H1 (cell line): Measurements from ENCODE around the gene MCFD2. TPM values are rescaled to one million over a fixed set of nuclear protein-coding genes. Genes with fewer than 3 reads are reported as not detected.
A peak's percentile ranks its signal among the peaks of the same experiment; 100 is the strongest.

ENCODE experiments used
- CTCF ChIA-PET: fragments of 300-600 bp; sonication (Branson Sonifier 250); formaldehyde crosslinking; loops from one replicate; lab custom pipeline; 2021; ENCODE audit not compliant: partially characterized antibody; lab: Charles Lee
- POLR2A ChIA-PET: fragments of 300-600 bp; sonication (Branson Sonifier 250); formaldehyde crosslinking; loops from one replicate; lab custom pipeline; 2021; ENCODE audit warnings: inconsistent platforms; ENCODE audit not compliant: partially characterized antibody; lab: Charles Lee
- DNase-seq, 2 experiments: peaks; one replicate each; pipeline versions ENCODE4 v3.0.0 to v3.0.0-alpha.2; 2010 to 2022; ENCODE audit warnings: low spot score in 2 of 2, low read depth in 1 of 2, mixed read lengths in 1 of 2
- FAIRE-seq: peaks from 2 replicates; lab custom pipeline; 2011; peaks lifted over from hg19 to GRCh38; lab: Jason Lieb, UNC
- H2AFZ ChIP-seq: 2 replicates; pipeline ENCODE4 v1.8.1; 2012; ENCODE audit warnings: low read length, inconsistent platforms
- H2AK5ac ChIP-seq: 2 replicates; pipeline ENCODE4 v1.6.1; 2013; ENCODE audit warnings: low read depth, low read length
- H2BK120ac ChIP-seq: replicated peaks from 2 replicates; pipeline ENCODE3; 2013; ENCODE audit warnings: low read depth, low read length, inconsistent platforms
- H2BK12ac ChIP-seq: 2 replicates; pipeline ENCODE4 v1.6.1; 2013; ENCODE audit warnings: low read depth, low read length
- H2BK15ac ChIP-seq: 2 replicates; pipeline ENCODE4 v1.6.1; 2013; ENCODE audit warnings: low read length
- H2BK20ac ChIP-seq: 2 replicates; pipeline ENCODE4 v1.6.1; 2013; ENCODE audit warnings: low read length
- H2BK5ac ChIP-seq: 2 replicates; pipeline ENCODE4 v1.6.1; 2013; ENCODE audit warnings: low read depth, low read length
- H3K14ac ChIP-seq: 2 replicates; pipeline ENCODE4 v1.6.1; 2013; ENCODE audit warnings: inconsistent platforms; ENCODE audit not compliant: insufficient read length
- H3K18ac ChIP-seq: 2 replicates; pipeline ENCODE4 v1.6.1; 2013; ENCODE audit warnings: low read length; ENCODE audit errors: extremely low read depth
- H3K23ac ChIP-seq: 2 replicates; pipeline ENCODE4 v1.6.1; 2013; ENCODE audit warnings: inconsistent platforms; ENCODE audit not compliant: insufficient read length
- H3K23me2 ChIP-seq: 2 replicates; pipeline ENCODE4 v1.6.1; 2013; ENCODE audit warnings: low read depth, low read length
- H3K27ac ChIP-seq: 2 replicates; pipeline ENCODE4 v1.6.1; 2011; ENCODE audit warnings: low read depth, low read length, inconsistent platforms
- H3K27me3 ChIP-seq, 4 experiments: replicated peaks in 1 of 4; 1 replicate in 1 of 4; 2 replicates in 3 of 4; pipeline versions ENCODE4 v1.6.1 to v1.8.1; 2011 to 2013; ENCODE audit warnings: low read length in 3 of 4, mild to moderate bottlenecking in 3 of 4, inconsistent platforms in 2 of 4, mixed read lengths in 2 of 4, moderate library complexity in 1 of 4; ENCODE audit not compliant: control insufficient read depth in 3 of 4, insufficient read depth in 3 of 4; ENCODE audit errors: extremely low read depth in 1 of 4
- H3K36me3 ChIP-seq, 4 experiments: 2 replicates each; pipeline versions ENCODE4 v1.6.1 to v1.8.1; 2011 to 2013; ENCODE audit warnings: mild to moderate bottlenecking in 4 of 4, low read length in 3 of 4, moderate library complexity in 2 of 4, control low read depth in 1 of 4, inconsistent platforms in 1 of 4; ENCODE audit not compliant: insufficient read depth in 4 of 4, control insufficient read depth in 2 of 4
- H3K4ac ChIP-seq: replicated peaks from 2 replicates; pipeline ENCODE3; 2013; ENCODE audit warnings: low read length, low read depth, mixed read lengths, inconsistent platforms; ENCODE audit not compliant: insufficient read length
- H3K4me1 ChIP-seq, 4 experiments: replicated peaks in 1 of 4; 1 replicate in 1 of 4; 2 replicates in 3 of 4; pipeline versions ENCODE4 v1.6.1 to v1.8.1; 2011 to 2013; ENCODE audit warnings: low read length in 3 of 4, inconsistent platforms in 2 of 4, mixed read lengths in 1 of 4; ENCODE audit not compliant: insufficient read depth in 4 of 4, control insufficient read depth in 3 of 4
- H3K4me2 ChIP-seq, 2 experiments: 2 replicates each; pipeline versions ENCODE4 v1.6.1 to v1.8.1; 2011 to 2013; ENCODE audit warnings: low read depth in 2 of 2, low read length in 2 of 2, control low read depth in 1 of 2, inconsistent platforms in 1 of 2, mild to moderate bottlenecking in 1 of 2; ENCODE audit not compliant: insufficient read depth in 1 of 2
- H3K4me3 ChIP-seq, 4 experiments: fragments of 200-600, 300-600 bp in 1 of 4; sonication (generic), shearing (Covaris generic), sonication (Bioruptor Twin) in 1 of 4; 2 replicates each; pipeline versions ENCODE4 v1.5.1 to v1.8.1; 2011 to 2016; ENCODE audit warnings: low read length in 4 of 4, low read depth in 3 of 4, control low read depth in 2 of 4, inconsistent platforms in 2 of 4, mild to moderate bottlenecking in 2 of 4, mixed read lengths in 1 of 4, moderate library complexity in 1 of 4; ENCODE audit not compliant: insufficient read depth in 2 of 4; ENCODE audit errors: extremely low read depth in 1 of 4
- H3K56ac ChIP-seq: replicated peaks from 2 replicates; pipeline ENCODE3; 2013; ENCODE audit warnings: low read depth, mild to moderate bottlenecking, mixed read lengths, low read length, inconsistent platforms; ENCODE audit not compliant: insufficient read length
- H3K79me1 ChIP-seq: 2 replicates; pipeline ENCODE4 v1.6.1; 2013; ENCODE audit warnings: low read depth, low read length, control low read depth
- H3K79me2 ChIP-seq, 2 experiments: 2 replicates each; pipeline versions ENCODE4 v1.6.1 to v1.8.1; 2012 to 2013; ENCODE audit warnings: low read length in 2 of 2, mild to moderate bottlenecking in 2 of 2, inconsistent platforms in 1 of 2; ENCODE audit not compliant: insufficient read depth in 2 of 2, control insufficient read depth in 1 of 2
- H3K9ac ChIP-seq, 4 experiments: replicated peaks in 1 of 4; 1 replicate in 1 of 4; 2 replicates in 3 of 4; pipeline versions ENCODE4 v1.6.1 to v1.8.1; 2011 to 2013; ENCODE audit warnings: low read depth in 3 of 4, low read length in 3 of 4, control low read depth in 2 of 4, mild to moderate bottlenecking in 2 of 4, moderate library complexity in 2 of 4, inconsistent platforms in 1 of 4; ENCODE audit errors: extremely low read depth in 1 of 4
- H3K9me3 ChIP-seq, 2 experiments: 2 replicates each; pipeline versions ENCODE4 v1.6.1 to v1.8.1; 2012 to 2013; ENCODE audit warnings: mild to moderate bottlenecking in 2 of 2, moderate library complexity in 2 of 2, control low read depth in 1 of 2, inconsistent platforms in 1 of 2, low read depth in 1 of 2, low read length in 1 of 2, mixed read lengths in 1 of 2; ENCODE audit not compliant: insufficient read depth in 2 of 2
- H4K20me1 ChIP-seq, 2 experiments: replicated peaks in 1 of 2; 2 replicates each; pipeline versions ENCODE3 to v1.8.1; 2011 to 2013; ENCODE audit warnings: inconsistent platforms in 2 of 2, low read length in 2 of 2, mild to moderate bottlenecking in 1 of 2; ENCODE audit not compliant: insufficient read depth in 2 of 2, control insufficient read depth in 1 of 2
- H4K5ac ChIP-seq: 2 replicates; pipeline ENCODE4 v1.6.1; 2013; ENCODE audit warnings: low read length, low read depth, mixed read lengths, inconsistent platforms; ENCODE audit not compliant: insufficient read length
- H4K8ac ChIP-seq: 2 replicates; pipeline ENCODE4 v1.8.0; 2013; ENCODE audit warnings: mild to moderate bottlenecking, moderate library complexity, low read length, inconsistent platforms; ENCODE audit not compliant: insufficient read depth; ENCODE audit errors: extremely low read depth
- H4K91ac ChIP-seq: replicated peaks from 2 replicates; pipeline ENCODE3; 2013; ENCODE audit warnings: low read length, mixed read lengths, inconsistent platforms; ENCODE audit not compliant: insufficient read length
- CREB1 ChIP-seq: IDR thresholded peaks from 2 replicates; pipeline ENCODE4 v1.6.1; 2012; ENCODE audit warnings: inconsistent platforms
- SRF ChIP-seq: IDR thresholded peaks from 2 replicates; pipeline ENCODE4 v1.6.1; 2011; ENCODE audit warnings: mild to moderate bottlenecking, low read depth, low read length, moderate library complexity
- TAF7 ChIP-seq: optimal IDR thresholded peaks from 2 replicates; pipeline ENCODE3; 2011; ENCODE audit warnings: low read depth, mild to moderate bottlenecking, inconsistent platforms, low read length, moderate library complexity, borderline replicate concordance
- WGBS, 2 experiments: shearing (Covaris generic) in 1 of 2; methylation state at CpG; one replicate each; pipeline versions ENCODE4 v1.1.6 to v1.1.7; 2013 to 2015; ENCODE audit warnings: low lambda C conversion rate in 2 of 2, mixed read lengths in 2 of 2, inconsistent platforms in 1 of 2, low coverage in 1 of 2, missing lambda C conversion rate in 1 of 2; ENCODE audit not compliant: insufficient replicate concordance in 2 of 2, insufficient coverage in 1 of 2, insufficient read length in 1 of 2; ENCODE audit errors: extremely low coverage in 1 of 2, missing lambda C conversion rate in 1 of 2; 5-methylcytosine and 5-hydroxymethylcytosine counted together
- polyA plus RNA-seq, 7 experiments: library from polyadenylated mRNA; depleted of rRNA in 3 of 7; stranded (reverse) in 5 of 7; unstranded in 2 of 7; fragments of >200 nt in 5 of 7; fragments of 200-250 nt in 2 of 7; gene quantifications; 1 replicate in 5 of 7; 2 replicates in 1 of 7; 4 replicates in 1 of 7; pipeline versions ENCODE4 v1.2.1 to v1.2.3, GENCODE V29; 2011 to 2013; ENCODE audit warnings: missing spikeins in 2 of 7, mixed read lengths in 2 of 7
- total RNA-seq: library from RNA; stranded (reverse); fragmentation: NEBNext Ultra II Directional; extraction: Animal tissue kit (Norgen Biotek cat#: 25700); gene quantifications from 2 replicates; pipeline ENCODE4 v1.2.1, GENCODE V29; 2021

The MCFD2 gene
- total and polyA plus RNA-seq, 2 of the 8 experiments (the other 6 are each of a cell fraction or from before 2014, with no cell fraction given) = 35.2 to 76.2 TPM

- H3K27me3 ChIP-seq = peaks cover 0 to 7% (median 2%) of the 10 kb centered on the region in 4 experiments; a peak in 4 of 7 replicates
- ChIA-PET POLR2A (interaction anchor here (0.6 kb wide), 1 partner anchor 30 kb away, joined by 3 read pairs; no protein-coding TSS in a partner anchor), CTCF (interaction anchor here (1.0 to 1.2 kb wide), 2 partner anchors 30 to 382 kb away, joined by 3 to 5 read pairs; no protein-coding TSS in a partner anchor)
- peaks cover 2% of the 10 kb centered on the region; the same call in 1 of the 2 replicates for H3K79me1 ChIP-seq
- FAIRE-seq (no peak), DNase-seq (no peak)
- peak overlapping the region in 3 of 4 experiments; percentile 60 to 67 (median 63); a peak in 5 of 7 replicates for H3K9ac ChIP-seq
- H2BK20ac ChIP-seq = no peak overlapping the region; the same call in 1 of the 2 replicates
- 0 out of 2 replicates have a peak, but pooled peaks have one; percentile 7 for TF ChIP-seq CREB1
- TF ChIP-seq SRF = no peak
- no peak for TF ChIP-seq TAF7
- H3K4me1 ChIP-seq = peaks cover 3 to 8% (median 3%) of the 10 kb centered on the region in 4 experiments
- H3K4me3 ChIP-seq = peak overlapping the region; percentile 64 to 88 (median 74)
- 10% methylated on average over 10 of the region's 10 CpGs; no CpG with 5 or more reads in 1 of the 2 experiments for WGBS, 2 experiments
- peak overlapping the region; percentile 4; the same call in 1 of the 2 replicates for H2BK15ac ChIP-seq
- no peak overlapping the region for H3K27ac ChIP-seq
- no peak overlapping the region for H4K5ac ChIP-seq
- H3K4ac ChIP-seq = no peak overlapping the region
- peaks cover 7% of the 10 kb centered on the region for H3K23me2 ChIP-seq
- H3K79me2 ChIP-seq = no peaks in the 10 kb centered on the region
- H2AK5ac ChIP-seq = no peak overlapping the region
- no peak overlapping the region for H3K14ac ChIP-seq
- H2BK120ac ChIP-seq = no peak overlapping the region
- H2AFZ ChIP-seq = peak overlapping the region; percentile 86
- H4K20me1 ChIP-seq = peaks cover 0 to 2% of the 10 kb centered on the region in 2 experiments
- H3K36me3 ChIP-seq = no peaks in the 10 kb centered on the region
- no peak overlapping the region for H3K23ac ChIP-seq
- H4K8ac ChIP-seq = 0 out of 2 replicates have a peak overlapping the region, but pooled peaks have one; percentile 19
- no peaks in the 10 kb centered on the region for H3K9me3 ChIP-seq
- H3K18ac ChIP-seq = no peak overlapping the region
- H4K91ac ChIP-seq = no peak overlapping the region
- no peak overlapping the region for H2BK12ac ChIP-seq
- no peak overlapping the region for H2BK5ac ChIP-seq
- peak overlapping the region; percentile 93 to 98 for H3K4me2 ChIP-seq
- H3K56ac ChIP-seq = no peak overlapping the region
These were observed 26.5 kb upstream of the MCFD2 start for GRCh38 chr2:46942143-46942526.
